ENCODE results near the gene CD63.
A peak's percentile ranks its signal among the peaks of the same experiment; 100 is the strongest.

DNA sequence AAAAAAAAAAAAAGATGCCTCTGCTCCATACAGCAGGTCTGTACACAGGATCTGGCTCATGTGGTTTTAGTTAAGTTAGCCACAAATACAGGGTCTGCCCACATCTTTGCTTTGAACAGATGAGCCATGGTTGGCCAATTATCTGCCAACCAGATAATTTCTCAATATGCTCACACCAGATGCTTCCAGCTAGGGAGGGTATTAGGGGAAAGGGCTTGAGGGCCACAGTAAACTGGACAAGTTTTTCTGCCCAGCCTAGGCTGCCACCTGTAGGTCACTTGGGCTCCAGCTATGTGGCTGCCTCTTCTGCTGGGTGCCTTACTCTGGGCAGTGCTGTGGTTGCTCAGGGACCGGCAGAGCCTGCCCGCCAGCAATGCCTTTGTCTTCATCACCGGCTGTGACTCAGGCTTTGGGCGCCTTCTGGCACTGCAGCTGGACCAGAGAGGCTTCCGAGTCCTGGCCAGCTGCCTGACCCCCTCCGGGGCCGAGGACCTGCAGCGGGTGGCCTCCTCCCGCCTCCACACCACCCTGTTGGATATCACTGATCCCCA is 7.8 kb downstream of the CD63 start:
- TF ChIP-seq, protein P1, sequence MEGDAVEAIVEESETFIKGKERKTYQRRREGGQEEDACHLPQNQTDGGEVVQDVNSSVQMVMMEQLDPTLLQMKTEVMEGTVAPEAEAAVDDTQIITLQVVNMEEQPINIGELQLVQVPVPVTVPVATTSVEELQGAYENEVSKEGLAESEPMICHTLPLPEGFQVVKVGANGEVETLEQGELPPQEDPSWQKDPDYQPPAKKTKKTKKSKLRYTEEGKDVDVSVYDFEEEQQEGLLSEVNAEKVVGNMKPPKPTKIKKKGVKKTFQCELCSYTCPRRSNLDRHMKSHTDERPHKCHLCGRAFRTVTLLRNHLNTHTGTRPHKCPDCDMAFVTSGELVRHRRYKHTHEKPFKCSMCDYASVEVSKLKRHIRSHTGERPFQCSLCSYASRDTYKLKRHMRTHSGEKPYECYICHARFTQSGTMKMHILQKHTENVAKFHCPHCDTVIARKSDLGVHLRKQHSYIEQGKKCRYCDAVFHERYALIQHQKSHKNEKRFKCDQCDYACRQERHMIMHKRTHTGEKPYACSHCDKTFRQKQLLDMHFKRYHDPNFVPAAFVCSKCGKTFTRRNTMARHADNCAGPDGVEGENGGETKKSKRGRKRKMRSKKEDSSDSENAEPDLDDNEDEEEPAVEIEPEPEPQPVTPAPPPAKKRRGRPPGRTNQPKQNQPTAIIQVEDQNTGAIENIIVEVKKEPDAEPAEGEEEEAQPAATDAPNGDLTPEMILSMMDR (IDR thresholded peaks at IDR 0.05; ENCODE audit: poor library complexity), result peak; percentile 50
- no peak for TF ChIP-seq EZH2phosphoT487 (IDR thresholded peaks at IDR 0.05; ENCODE audit: low read depth, severe bottlenecking, unreplicated experiment)
- no peak for TF ChIP-seq EZH2 (IDR thresholded peaks at IDR 0.05; ENCODE audit: borderline replicate concordance)

All from hepatocyte (in vitro differentiated cells).